ENCODE measurements around the gene CDK2AP2.

CDK2AP2 gene

DNA sequence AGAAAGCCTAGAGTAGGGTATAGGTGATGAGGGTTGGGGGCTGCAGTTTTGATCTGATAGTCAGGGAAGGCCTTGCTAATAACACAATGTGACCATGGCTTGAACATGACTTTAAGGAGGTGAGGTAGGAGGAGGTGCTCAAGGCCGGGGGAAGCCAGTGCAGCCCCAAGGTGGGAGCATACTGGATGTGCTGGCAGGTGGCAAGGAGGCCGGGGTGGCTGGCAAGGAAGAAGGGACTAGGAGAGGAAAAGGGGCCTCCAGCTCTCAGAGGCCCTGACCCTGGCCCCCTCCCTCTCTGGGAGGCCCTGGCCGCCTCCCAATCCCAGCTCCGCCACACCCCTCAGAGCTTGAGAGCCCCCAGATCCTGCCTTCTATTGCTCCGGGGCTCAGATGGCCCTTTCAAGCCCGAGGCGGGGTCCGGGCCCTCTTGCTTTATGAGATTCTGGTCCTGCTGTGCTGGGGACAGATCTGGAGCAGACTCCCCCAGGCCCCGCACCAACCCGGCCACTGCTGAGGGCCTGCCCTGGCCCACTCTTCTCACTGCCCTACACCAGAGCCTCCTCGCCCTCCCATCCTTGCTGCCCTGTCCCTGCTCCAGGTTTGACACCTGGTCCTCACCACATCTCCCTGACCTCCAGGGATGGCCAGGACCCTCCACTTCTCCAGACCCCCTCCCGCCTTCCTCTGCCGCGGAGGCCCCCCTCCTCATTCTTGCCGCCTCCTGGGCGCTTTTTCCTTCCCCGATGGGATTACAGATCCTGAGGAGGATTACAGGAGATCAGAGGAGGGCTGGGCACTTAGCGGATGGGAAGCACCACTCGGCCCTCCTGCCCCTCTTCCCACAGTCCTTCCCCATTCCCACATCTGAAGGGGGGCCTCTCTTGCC, 4.6 kb downstream of the CDK2AP2 start:
- no peak for DNase-seq

DNA sequence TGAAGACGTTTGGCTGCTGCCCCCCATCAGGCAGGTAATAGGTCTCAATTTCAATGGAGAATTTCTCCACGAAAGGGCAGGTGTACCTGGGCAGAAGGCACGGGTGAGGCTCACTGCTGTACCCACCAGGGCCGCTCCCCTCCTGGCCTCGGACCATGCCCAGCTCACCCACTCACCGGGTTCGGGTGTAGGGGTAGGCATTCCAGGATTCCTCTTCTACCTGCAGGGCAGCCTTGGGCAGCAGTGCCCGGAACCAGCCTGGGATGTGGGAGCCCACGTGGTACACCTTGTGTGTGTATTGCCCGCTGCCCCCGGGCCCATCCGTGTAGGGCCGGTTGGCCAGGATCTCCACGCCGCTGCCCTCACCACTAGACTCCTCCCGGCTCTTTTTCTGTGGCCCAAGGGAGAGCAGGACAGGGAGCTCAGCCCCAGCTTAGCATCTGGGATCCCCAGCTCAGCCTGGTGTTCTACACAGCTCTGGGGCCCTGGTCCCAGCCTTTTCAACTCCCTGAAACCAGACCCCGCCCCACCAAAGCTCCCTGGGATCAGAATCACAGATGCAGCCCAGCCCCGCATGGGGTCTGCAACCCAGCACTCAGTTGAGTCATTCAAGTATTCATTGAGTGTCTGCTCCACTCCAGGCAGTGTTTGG, 5.5 kb downstream of the CDK2AP2 start:
- DNase-seq: no peak

DNA sequence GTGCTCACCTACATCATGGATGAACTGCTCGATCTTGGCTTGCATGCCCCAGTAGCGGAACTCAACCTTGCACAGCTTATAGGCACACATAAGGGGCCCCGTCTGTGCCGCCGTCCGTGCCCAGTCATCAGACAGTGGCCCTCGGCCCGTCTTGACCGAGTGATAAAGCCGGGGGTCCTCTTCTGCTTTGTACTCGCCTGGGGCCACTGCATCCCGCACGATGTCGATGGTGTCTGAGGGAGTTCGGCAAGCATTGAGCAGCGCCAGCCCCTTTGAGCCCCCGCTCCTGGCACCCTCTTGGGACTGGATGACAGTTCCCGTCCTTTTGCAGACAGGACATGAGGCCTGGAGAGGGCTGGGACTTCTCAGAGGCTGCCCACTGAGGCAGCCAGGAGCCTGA, 6.1 kb downstream of the CDK2AP2 start:
- no peak for DNase-seq

DNA sequence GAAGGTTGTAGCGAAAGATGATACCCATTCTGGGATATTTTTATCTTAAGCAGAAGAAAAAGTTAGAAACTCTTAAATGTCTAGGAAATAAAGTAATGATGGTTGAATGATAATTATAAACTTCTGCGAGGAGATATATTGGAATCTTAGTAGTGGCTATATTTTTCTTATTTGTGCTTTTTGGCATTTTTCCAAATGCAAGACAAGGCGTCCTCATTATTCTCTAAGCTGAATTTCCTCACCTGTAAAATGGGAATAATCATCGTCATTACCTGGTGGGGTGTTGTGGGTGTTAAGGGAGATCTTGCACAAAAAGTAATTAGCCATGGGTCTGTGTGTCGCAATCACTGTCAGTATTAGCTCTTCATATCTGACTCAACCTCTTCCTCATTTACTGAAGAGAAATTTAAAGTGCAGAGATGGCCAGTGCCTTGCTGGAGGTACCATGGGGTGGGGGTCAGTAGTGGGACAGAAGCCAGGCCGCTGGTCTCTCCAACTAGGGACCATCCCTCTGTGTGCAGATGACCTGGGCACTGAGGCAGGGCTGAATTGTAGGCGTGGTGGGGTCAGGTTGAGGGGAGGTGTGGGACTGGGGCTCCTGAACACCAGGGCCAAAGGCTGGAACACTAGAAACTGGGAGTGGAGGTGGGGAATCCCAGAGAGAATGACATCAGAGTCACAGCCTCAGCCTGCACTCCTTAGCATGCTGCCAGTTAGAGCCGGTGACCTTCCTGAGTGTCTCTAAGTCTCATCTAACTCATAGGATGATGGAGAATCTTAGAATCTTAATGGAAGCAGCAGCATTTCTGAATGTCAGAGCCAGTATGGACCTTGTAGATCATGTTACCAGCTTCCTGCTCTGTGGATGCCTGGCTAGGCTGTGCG, 6.9 kb downstream of the CDK2AP2 start:
- no peak for DNase-seq

DNA sequence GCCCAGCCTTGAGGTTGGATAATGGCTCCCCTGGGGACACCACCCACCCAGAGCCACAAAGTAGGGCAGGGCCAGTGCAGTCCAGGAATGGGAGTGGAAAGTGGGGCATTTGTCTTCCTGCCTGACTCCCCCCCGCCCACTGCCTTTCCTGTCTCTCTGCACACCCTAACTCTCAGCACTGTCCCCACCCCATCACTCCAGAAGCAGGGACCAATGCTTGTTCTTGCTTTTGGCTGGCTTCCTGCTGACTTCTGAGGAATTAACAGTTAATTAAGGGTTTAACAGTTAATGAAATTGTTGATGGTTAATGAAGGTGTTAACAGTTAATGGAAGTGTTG, 7.5 kb downstream of the CDK2AP2 start:
- DNase-seq: no peak

DNA sequence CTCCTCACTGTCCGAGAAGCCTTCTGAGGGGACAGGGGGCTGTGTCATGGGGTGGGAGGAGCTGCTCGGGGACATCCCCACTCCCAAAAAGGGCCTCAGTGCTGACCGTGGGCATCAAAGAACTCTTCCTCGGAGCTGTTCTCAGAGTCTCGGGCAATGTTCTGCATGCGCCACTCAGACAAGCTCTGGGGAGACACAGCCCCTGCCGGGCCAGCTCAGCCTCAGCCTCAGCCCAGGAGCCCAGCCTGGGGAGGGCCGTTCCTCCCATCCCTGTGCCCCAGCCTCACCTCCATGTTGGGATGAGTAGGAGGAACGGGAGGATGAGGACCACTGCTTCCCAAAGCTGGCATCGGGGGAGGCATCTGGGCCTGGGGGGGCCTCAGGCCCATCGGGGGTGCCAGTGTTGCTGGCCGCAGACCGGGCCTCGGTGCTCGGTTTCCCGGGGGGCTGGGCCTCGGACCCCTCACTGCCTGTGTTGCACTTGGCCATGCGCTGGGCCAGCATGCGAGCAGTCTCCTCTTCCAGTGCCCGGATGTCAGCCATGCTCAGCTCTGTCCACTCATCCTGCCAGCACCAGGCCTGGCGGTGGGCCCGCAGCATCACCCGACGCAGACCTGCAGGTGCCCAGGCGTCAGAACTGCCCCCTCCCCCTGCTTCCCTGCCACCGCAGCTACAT, 8.0 kb downstream of the CDK2AP2 start:
- no peak for DNase-seq

DNA sequence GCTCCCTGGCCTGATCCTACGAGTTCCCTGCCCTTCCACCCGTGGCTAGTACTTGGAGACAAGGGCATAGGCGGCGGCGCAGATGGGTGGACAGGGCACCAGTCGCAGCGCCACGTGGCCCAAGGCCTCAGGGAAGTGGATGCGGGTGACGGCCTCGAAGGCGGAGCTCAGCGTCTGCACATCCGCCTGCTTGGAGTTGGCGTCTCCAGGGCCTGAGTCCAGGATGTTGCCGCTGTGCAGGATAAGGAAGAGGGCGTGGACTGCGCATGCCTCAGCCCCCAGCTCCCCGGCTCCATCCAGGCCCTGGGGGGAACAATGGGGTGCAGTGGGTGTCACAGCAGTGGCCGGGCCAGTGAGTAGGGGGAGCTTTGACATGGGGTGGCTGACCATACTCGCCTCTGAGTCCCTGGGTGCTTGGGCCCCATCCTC, 9.4 kb downstream of the CDK2AP2 start:
- DNase-seq: no peak

DNA sequence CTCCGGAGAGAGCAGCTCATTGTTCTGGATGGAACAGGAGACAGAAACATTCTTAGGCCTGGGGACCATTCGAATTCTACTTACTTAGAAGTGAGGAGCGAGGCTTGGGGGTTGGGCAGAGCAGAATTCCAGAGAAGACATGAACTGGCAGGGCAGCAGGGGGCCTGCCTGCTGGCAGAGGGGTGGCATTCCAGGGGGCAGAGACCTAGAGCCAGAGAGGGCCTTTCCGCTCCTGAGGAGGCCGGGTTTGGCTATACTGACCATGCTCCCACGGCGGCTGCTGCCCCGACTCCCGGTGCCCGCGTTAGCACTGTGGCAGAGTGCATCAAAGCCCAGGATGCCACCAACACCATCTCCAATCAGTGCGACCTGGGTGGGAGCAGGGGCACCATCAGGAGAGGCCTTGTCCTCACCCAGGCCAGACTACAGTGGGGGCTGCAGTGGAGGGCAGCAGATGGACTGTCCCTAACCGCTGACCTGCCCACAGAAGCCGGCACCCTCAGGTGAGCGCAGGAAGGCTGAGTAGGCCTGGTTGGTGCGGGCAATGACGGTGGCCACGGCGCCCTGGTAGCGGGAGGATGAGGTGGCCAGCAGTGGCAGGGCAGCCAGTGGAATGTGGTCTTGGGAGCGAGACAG, 10.2 kb downstream of the CDK2AP2 start:
- DNase-seq: no peak

DNA sequence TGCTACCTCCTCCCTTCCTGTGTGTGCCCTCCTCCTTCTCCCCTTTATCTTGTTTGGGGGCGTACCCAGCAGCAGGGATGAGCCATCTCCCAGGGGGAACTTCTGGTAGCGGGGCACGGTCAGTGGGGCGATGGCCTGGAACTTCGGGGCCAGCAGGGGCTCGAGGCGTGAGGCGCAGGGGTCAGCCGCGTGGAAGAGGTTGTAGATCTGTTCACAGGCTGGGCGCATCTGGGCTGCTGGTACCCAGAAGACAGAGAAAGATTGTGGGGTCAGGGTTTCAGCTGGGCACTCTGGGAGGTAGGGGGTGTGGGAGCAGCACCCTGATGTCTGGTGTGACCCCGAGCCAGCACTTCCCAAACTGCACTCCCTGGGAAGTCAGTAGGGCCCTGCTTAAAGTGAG, 11.8 kb downstream of the CDK2AP2 start:
- no peak for DNase-seq

DNA sequence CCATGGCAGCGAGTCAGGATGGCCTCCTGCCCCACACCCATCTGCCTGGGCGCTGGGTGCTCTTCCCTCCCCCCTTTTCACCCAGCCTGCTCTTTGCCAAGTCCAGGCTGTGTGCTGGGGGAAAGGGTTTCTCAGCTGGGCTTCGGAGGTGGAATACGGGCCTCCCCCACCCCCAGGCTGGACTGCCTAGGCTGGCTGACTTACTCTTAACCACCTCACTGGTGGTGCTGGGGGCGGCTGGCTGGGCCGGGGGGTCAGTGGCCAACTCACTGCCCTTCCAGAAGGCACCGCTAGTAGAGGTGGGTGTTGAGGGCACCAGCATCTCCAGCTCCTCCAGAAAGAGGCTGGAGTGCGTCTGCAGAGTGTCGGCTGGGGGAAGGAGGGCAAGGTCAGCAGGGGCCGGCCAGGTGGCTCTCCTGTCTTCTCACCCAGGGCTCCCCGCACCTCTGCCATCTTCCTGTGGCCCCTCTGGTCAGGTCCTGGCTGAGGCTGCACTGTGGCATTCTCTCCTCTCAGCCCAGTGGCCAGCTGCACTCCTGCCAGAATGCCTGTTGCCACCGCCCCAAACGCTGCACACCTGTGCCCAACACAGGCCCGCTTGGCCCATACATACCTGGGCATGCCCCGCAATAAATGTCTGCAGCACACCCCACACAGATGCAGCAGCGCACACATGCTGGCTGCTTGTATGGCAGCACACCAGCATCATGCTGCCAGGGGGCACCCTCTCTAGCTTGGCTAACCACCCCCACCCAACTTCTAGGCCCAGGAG, 12.5 kb downstream of the CDK2AP2 start:
- no peak for DNase-seq

DNA sequence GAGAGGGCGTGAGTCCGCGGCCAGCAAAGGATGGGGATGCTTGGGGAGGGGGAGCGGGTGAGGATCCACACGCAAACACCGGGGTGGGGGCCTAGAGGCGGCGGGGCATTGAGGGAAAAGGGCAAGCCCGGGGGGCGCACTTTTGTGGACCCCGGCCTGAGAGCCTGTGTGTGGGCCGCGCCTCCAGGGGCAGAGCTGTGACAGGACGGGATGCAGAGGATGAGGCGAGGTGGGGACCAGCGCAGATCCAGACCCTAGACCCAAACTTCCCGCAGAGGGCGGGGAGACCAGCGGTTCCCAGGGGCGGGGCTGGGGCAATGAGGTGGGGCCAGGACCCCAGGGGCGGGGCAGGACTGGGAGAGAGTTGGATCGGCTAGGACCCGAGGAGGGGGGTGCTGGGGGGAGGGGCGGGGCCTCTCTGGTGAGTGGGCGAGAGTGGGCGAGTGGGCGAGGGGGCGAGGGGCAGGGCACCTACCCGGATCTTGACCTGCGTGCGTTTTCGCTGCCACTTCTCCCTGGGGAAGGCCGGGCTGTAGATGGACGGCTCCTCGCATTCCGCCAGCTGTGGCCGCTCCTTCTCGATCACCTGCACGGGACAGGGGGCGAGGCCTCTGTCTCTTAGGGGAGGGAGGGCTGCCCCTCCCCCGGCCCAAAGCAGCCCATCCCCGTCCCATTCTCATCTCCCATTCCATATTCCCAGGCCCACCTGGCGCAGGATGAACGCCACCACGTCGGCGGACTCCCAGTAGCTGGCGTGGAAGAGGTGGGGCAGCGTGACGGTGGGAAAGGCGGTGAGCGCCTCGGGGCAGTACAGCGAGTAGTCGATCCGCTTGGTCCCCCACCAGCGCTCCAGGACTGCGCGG, 13.4 kb downstream of the CDK2AP2 start:
- no peak for DNase-seq

DNA sequence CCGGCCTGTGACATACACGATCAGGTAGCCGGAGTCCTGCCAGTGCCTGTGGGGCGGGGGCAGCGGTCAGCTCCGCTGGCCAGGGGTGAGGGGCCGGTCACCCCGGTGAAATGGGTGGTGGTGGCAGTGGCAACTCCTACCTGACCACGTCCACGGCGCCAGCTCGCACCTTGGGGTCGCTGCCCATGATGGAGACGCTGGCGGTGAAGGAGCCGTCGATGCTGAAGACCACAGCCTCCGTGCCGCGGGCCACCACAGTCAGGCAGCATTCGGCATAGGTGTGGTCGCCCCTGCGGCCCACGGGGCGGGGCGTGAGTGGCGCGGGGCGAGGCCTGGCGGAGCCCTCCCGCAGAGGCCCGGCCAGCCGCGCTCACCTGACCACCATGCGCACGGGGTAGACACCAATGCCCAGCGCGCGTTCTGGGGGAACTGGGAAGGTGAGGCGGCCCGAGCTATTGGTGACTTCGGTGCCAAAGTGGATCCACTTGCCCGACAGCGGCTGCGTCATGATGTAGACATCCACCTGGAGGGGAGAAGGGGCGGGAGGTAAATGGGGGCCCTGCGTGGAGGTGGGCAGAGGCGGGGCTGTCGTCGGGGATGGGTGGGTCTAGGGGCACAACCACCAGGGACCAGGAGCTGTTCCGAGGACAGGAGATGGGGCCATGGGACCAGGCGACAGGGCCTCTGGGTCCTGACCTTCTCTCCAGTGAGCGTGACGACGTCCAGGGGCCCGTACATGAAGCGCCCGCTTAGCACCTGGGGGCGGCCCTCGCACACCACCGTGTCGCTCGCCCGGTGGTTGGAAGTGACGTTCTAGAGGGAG, 14.2 kb downstream of the CDK2AP2 start:
- no peak for DNase-seq

DNA sequence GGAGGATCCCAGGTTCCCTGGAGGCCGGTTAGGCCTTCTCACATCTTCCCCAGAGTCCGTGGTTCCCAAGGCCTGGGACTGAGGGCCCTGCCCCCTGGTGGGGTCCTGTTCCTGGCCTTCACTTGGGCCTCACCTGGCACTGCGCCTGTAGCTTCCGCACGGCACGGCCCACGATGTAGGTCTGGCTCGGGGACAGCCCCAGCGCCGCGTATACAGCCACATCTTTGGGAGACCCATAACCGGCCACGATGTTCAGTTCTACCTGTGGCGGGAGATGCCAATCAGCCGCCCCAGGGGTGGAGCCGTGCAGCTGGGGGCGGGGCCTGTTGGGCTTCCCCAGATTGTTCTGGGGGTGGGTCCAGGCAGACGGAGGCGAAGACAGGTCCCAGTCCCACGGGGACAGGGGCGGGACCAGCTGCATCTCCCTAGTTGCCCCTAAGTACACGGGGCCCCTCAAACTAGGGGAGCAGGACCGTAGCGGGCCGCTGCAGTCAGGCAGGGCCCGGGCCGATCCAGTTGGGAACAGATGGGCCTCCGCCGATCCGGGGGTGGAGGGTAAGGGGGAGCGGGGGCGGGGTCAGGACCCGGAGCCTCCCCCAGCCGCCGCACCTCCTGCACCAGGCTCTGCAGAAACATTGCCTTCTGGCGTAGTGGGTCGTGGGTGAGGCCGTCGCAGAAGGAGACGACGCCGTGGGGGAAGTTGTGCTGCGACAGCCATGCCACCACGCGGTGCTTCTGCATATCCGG, 15.0 kb downstream of the CDK2AP2 start:
- DNase-seq: no peak

DNA sequence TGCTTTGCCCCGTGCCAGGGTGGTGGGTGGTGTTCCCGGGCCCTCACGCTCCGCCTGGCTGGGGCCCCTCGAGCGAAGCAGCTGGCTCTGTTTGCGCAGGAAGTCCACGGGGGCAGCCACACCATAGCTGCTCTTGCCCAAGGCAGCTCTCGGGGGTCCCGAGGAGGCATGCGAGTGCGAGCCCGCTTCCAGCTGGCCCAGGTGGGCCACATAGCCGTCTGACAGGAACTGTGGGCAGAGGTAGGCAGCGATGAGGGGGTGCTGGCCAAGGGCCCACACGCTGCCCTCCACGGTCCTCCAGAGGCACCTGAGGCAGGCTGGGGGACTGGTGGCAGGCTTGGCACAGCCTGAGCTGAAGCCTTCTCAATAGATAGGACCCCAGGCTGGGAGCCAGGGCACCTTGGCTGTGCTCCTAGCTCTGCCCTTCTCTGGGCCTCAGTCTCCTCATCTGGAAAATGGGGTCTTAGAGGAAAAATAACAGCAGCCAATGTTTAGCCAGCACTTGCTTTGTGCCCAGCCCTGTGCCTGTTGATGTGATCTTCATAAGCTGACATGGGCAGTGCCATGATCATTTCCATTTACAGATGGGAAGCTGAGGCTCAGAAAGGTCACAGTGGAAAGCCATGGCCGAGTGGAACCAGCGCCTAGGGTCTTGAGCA, 15.8 kb downstream of the CDK2AP2 start:
- DNase-seq: no peak

DNA sequence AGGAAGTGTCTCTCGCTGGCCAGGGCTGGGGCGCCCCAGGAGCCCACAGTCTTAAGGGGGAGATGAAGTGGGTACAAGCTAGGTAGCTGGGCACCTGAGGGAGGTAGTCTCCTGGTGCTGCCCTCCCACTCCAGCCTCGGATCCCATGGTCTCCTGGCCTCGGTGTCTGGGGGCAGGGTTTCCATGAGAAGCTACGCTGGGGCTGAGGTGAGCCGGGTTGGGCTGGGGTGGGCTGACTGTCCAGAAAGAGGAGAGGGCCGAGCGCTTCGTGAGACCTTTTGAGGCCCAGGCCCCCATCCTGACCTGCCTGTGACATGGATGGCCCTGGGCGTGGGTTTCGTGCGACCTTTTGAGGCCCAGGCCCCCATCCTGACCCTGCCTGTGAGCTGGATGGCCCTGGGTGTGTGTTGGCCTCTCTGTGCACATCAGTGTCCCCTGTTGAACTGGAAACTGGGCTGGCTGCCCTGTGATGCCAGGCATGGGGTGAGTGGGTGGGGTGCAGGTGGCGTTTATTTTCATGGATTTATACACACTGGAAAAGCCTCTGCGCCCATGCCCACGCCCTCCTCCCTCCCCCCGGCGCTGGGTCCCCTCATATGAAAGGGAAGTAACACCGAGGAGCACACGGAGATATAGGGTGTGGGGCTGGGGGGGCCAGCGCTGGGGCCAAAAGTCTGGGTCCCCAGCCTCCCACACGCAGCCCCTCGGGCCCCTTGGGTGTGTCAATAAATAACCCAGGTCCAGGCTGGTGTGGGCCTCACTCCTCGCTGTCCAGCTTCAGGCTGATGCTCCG, 16.5 kb downstream of the CDK2AP2 start:
- DNase-seq: no peak

DNA sequence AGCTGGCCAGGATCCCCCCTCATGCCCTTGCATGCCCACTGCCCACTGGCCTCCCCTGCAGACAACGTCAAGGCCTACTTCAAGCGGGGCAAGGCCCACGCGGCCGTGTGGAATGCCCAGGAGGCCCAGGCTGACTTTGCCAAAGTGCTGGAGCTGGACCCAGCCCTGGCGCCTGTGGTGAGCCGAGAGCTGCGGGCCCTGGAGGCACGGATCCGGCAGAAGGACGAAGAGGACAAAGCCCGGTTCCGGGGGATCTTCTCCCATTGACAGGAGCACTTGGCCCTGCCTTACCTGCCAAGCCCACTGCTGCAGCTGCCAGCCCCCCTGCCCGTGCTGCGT, 17.3 kb downstream of the CDK2AP2 start:
- no peak for DNase-seq

DNA sequence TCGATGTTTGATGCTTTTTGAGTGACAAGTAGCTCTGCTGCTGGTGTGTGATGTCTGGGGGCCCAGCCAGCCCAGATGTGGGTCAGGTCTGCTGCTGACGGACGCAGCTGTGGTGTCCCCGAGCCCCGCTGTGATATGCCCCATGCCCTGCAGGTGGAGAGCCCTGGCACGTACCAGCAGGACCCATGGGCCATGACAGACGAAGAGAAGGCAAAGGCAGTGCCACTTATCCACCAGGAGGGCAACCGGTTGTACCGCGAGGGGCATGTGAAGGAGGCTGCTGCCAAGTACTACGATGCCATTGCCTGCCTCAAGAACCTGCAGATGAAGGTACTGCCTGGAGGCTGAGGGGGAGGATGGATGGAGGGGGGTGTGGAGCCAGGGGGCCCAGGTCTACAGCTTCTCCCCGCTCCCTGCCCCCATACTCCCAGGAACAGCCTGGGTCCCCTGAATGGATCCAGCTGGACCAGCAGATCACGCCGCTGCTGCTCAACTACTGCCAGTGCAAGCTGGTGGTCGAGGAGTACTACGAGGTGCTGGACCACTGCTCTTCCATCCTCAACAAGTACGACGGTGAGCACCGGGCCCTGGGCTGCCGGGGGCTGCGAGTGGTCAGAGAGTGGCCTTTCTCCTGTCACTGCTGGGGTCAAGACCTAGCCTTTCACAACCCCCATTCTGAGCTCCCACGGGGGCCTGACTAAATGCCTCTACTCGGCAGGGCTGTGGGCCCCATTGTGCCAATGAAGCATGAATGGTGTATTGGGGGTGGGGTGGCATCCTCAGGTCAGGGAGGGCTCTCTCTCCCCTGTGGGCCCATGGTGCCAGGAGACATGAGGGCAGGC, 17.9 kb downstream of the CDK2AP2 start:
- no peak for DNase-seq
